NOMO-1 treated with dmso at 0.1 percent for 144 hours (cell line): ENCODE data around the gene ADIG.

Experiments used
- DNase-seq: peaks from one replicate; lab custom pipeline; 2025; ENCODE audit not compliant: unreplicated experiment; lab: John Stamatoyannopoulos, UW

ADIG gene

DNA sequence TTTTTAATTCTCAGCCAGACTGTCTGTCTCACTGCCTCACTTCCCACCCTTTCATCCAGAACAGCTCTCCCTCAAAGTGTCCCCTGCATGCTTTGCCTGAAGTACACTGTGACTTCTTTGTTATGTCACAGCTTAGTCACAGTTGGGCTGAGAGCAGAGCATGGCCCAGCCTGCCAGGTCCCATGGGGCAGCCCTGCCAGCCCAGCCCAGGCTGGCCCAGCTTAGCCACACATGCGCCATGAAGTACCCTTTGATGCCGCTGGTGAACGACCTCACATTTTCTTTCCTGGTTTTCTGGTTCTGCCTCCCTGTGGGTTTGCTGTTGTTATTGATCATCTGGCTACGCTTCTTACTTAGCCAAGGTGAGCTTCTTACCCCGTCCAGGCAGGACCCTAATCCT lies at the start of gene ADIG:
Gene ADIG, plus strand, starts transcription at position 185 of the 400 bp plus-strand sequence. Its CDS starts 54 bp downstream, at position 239.
- DNase-seq, result no peak

DNA sequence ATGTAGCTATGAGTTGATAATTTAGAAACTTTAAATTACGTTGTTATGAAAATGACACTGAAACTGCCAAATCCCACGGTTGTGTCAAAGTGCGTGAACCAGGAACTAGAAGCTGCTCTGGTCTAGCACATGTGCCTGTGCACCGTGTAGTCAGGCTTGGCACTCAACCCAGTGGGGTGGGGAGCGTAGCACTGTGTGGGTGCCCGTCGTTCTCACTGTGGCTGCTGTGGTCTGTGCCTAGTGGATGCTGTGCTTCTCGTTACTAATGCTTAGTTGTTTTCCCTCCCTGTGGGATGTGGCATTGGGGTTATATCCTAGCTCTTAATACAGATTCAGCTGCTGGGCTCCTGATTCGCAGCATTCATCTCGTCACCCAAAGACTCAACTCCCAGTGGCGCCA lies 46.2 kb upstream of the ADIG start:
- DNase-seq, result no peak

DNA sequence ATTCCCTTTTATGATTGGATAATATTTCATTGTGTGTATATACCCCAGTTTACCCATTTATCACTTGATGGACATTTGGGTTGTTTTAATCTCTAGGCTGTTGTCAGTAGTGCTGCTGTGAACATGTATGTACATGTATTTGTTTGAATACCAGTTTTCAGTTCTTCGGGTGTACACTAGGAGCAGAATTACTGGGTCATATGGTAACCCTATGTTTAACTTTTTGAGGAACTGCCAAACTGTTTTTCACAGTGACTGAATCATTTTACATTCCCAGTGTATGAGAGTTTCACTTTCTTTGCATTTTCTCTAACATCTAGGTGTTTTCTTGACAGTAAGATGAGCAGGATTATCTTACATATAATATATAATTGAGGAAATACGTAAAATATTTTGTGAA lies 44.7 kb upstream of the ADIG start:
- DNase-seq, result no peak

DNA sequence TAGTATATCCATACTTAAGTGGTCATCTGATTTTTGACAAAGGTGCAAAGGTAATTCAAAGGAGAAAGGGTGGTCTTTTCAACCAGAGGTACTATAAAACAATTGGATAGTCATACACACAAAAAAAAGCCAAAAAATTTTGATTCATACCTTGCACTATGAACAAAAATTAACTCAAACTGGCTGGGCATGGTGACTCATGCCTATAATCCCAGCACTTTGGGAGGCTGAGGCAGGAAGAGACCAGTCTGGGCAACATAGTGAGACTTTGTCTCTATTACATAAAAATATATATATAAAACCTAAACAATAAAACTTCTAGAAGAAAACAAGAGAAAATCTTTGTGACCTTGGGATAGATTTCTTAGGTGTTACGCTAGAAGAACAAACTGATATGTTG lies 43.8 kb upstream of the ADIG start:
- no peak for DNase-seq

DNA sequence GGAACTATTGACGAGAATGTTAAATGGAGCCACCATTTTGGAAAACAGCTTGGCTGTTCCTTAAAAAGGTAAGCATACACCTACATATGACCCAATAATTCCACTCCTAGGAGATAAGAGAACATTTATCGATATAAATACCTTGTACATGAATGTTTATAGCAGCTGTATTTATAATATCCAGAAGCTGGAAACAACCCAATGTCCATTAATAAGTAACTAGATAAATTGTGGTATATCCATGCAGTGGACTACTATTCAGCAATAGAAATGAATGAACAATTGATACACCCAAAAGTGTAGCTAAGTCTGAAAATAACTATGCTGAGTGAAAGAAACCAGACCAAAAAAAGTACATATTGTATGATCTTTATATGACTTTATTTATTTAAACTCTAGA lies 42.2 kb upstream of the ADIG start:
- no peak for DNase-seq

DNA sequence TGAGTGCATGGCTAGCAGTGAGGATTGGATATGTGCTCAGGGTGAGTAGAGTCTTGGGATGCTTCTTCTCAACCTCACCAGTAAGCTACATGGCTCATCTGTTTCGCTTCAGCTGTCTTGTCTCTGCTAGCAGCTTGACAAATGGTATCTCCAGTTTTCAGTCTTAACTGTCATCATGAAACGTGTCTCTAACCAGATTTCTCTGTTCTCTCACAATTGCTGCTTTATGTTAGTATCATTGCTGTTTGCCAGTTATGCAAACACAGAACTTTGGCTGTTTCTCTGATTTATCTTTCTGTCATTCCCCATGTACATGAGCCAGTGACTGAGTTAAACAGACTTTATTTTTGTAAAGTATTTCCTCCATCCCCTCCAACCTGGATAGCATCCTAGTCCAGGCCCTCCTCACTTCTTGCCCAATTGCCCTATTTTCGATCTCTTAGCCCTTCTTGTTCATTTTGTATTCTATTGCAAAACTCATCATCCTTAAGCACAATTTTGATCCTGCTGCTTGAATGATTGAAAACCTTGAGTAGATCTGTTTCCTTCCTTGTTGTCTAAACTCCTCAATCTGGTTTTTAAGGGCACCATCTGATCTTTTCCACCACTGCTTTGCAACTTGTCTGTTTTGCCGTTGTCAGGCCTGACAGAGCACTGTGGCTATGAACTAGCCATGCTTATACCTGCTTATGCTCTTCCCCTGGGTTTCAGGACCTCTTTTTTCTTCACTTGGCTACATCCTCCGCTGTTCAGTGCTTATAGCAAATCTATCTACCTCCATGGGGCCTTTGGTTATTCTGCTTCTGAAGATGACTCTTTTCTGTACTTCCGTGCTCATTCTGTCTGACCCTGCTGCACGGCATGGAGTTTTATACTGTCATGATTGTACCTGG lies 37.7 kb upstream of the ADIG start:
- DNase-seq, result no peak

DNA sequence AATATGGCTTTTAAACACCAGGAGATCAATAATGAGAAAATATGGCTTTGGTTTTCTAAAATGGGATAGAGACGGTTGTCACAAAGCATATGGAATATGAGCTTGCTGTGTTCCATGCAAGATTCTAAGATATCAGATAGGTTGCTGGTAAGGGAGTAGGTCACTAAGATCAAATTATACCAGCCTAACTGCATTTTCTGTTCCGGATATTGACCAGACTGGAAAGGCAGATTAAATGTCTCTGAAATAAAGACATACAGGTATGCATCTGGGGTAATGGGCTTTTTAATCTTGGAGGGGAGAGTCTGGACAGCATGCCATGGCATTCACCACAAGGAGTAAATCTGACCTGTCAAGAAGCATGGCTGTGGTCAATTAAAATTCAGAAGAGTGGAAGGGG lies 35.2 kb upstream of the ADIG start:
- DNase-seq, result no peak

DNA sequence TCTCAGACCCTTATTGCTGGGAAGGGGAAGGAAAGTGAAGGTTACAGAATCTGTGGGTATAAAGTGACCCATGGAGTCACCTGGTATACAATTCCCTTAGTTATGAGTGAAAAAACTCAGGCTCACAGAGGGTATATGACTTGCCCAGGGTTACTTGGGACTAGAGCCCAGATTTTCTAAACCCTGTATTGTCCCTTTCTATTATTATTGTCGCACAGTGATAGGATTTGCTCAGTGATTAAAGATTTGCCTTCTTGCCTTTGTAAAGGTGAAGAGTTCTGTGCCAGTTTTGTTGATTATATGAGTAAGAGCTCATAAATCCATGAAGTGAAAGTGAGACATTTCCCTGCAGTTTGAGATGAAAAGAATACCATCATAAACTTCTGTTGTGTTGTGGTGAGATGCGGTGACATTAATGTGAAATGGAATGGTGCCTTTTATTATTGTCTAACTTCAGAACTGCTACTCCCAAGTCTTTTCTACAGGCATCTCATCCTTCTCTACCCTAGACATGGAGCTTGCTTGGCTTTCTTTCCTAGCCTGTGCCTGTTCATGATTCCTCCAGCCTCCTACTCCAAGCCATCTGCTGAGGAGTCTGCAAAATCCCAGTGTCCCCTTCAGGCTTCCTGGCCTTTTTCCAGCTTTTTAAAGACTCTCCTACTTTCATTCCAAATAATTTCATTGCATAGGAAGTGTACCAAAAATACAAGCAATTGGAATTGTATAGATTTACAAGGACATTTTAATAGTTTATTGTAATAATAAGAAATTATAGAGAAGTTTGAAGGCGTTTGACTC lies 33.5 kb upstream of the ADIG start:
- no peak for DNase-seq

DNA sequence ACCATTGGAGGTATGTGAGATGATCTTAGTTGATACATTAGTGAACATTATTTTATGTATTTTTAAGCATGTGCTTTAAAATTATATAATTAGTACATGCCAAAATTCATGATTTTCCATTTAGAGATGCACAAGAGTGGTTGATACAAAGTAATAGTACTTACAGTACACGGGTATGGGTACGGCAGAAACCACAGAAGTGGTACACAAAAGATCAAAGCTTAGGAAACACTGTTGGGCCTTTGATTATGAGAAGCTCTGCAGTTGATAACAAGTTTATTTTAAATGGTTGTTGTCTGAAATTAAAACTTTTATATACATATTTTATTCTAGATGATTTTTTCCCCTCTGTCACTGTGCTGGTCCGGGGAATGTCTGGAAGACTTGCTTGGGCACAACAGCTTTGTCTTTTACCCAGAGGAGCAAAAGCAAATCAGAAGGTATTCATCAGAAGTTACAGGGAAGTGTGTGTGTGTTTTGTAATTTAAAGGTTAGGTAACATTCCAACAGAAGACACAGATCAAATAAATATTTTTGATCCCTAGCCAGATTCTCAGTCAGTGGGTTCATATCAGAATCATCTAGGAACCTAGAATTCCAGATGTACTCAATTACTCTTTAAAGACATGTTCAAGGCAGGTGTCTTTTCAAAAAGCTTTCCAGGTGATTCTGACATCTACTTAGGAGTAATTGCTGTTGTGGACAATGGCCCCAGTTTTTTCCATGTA lies 32.5 kb upstream of the ADIG start:
- DNase-seq, result no peak

DNA sequence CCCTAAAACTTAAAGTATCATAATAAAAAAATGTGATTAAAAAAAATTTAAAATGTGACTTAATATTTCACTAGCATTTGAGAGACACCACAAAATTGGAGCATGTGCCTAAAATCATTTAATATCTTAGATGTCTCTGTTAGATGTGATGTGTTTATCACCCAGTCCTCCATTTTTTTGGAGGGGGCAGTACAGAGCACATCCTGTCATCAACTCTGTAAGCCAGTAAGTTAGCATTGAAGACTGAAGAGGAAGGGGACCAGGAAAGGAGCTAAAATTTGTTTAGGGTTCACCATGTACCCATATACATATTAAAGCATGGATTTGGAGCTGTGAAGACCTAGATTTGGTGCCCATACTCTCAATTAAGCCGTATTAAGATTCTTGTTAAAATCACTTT lies 30.7 kb upstream of the ADIG start:
- no peak for DNase-seq

DNA sequence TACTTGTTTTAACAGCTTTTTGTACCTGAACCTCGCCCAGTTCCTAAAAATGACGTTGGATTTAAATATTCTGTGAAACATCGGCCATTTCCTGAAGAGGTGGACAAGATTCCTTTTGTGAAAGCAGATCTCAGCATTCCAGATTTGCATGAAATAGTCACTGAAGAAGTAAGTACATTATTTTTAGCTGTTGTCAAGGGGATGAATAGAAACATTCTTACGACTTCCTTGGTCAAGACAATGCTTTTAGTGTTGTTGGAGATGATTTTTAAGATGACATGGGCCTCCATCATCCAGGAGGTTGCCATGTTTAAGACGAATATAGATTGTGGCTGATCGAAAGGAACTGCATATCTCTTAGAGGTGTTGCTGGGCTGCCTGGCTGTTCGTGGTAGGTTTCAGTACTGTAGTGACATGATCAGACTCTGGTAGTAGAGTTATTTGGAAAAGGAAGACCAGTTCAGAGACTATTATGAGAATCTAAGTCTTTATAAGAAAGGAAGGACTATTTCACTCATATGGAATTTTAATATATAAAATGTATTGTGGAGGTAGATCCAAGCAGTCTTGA lies 29.9 kb upstream of the ADIG start:
- no peak for DNase-seq

DNA sequence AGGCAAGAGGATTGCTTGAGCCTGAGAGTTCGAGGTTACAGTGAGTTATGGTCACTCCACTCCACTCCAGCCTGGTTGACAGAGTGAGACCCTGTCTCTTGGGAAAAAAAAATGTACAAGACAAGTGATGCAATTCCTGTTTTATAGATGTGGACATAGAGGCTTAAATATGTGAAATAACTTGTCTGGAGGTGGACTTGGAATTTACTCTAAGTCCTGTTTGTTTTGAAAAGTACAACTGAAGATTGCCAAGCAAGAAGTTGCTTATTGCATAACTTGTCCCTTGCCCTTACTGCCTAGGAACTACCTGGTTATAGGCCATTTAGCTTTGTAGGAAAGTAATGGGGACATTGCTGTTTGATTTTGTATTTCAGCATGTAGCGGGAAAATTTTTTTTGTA lies 26.0 kb upstream of the ADIG start:
- DNase-seq, result no peak

DNA sequence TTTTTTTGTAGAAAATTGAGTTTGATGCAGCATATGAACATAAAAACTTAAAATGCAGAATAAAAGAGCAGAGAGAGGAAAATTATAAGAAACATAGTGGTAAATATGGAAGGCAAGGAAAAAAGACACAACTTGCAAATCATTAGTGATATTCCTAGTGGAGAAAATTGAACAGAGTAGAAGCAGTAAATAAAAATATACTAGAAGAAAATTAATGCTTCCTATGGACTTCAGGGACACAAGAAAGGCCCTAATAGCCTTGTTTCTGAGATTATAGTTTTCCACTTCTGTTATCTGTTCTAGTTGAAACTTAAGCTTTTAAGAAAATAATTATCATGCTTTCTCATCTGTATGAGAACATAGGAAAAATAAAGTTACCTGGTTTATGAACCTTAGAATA lies 25.6 kb upstream of the ADIG start:
- no peak for DNase-seq

DNA sequence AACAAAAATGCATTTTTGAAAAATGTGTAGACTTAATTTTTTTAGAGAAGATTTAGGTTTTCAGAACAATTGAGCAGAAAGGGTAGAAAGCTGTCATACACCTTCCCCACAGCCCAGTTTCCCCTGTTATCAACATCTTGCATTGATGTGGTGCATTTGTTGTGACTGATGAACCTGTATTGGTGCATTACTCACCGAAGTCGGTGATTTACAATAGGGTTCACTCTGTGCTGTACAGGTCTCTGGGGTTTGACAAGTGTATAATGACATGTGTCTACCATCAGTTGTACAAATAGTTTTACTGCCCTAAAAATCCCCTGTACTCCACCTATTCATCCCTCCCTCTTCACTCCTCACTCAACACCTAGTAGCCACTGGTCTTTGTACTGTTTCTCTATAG lies 23.8 kb upstream of the ADIG start:
- no peak for DNase-seq

DNA sequence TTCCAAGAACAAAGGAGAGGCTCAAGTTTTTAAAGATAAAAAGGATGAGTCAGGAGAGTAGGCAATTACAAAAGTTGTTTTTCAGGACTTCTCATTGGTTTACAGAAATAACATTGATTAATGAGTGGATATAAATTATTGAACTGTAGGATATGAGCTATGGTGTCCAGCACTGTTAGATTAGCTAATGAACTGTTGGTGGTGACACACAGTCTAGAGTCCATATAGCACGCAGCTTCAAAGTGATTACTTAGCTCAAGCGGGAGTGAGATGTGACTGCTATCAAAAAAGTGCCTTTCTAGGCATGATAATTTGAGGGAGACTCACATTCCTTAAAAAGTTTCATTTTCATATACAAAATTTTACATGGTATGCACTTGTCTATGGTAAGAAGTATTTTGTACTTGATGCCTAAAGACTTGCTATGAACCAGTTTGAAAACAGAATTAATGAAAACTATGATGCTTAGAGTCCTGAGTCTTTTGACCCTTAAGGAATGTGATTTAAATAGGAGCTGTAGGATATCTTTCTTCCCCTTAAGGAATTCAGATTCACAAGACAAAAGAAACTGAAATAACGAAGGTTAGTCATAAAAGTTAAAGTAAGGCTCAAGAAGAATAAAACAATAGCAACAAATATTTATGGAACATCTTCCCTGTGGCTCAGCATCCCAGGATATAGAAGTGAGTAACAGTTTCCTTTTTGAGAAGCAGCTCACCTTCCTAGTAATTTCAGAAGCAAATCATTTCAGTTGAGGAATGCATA lies 22.2 kb upstream of the ADIG start:
- DNase-seq, result no peak

DNA sequence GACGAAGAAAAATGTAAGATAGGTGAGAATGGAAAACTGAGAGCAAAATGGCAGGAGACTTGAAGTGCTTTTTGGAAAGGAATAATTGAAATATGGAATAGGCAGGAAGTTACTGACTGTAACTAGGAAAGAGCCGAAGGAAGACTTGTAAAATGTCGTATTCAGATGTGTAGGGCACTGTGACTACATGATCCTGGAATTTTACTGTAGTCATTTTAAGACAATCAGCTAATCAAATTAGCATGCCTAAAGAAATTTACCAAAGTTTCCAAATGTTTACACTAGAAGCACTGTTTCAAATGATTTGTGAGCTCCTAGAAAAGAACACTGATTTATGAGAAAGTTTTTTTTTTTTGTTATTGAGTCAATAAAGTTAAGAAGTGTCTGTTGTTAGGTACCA lies 21.2 kb upstream of the ADIG start:
- DNase-seq, result no peak

DNA sequence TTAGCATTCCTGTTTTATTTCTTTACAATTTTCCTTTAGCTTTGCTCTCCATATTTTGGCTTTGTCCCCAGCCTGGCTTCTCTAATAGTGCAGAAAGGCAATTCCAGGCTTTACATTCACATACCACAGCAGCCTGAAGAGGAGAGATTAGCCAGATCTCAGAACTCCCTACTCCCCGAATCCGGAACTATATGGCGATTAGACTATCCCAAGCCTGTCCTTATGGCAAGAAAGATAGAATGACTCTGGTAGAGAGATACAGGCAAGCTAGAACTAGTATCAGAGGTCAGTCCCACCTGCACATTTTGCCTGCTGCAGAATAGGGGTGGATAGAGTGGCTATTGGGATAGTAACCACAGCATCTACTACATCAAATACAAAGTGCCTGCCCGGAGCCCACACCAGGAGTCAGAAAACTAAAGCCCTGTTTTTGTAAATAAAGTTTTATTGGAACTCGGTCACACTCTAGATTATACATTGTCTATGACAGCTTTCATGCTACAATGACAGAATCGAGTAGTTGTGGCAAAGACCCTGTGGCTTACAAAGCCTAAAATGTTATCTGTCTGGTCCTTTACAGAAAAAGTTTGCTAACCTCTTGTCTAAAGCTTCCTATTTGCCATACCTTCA lies 17.1 kb upstream of the ADIG start:
- DNase-seq, result no peak

DNA sequence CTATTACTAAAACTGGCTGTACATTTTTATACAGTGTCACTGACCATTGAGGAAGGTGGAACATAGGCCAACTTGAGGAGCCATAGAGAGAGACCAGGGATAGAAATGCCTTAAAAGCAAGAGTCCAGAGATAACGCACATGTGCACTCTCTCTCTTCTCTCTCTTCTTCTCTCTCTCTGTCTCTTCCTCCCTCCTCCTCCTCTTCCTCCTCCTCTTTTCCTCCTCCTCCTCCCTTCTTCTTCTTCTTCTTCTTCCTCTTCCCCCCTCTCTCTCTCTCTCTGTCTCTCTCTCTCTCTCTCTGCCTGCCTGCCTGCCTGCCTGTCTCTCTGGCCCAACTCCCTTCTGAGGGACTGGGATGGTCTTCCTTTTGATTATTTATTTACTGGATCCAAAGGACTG lies 16.3 kb upstream of the ADIG start:
- DNase-seq, result no peak

DNA sequence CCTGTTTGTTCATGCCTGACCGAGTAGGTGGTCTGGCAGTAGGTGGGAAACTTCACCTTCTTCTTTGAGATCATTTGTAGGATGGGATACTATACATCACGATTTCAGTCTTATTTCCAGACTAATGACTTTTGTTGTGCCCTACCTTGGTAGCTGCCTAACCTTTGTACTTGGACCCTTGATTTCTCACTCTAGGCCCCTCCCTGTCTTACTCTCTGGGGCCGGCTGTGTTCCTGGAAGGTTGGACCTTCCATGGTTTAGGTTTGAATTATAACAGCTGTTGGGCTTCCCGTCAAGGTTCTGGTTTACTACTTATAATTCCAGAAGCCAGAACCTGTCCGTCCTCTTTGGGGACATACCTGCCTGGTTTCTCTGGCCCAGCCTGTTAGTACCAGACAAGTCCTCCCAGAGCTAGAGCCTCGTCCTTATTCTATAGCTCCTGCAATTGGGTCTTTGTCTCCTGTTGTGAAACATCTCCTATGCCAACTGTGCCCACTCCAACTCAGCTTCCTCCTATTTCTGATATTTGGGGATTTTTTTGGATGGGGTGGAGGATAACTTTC lies 14.9 kb upstream of the ADIG start:
- no peak for DNase-seq
